COLO668 (cell line): ENCODE measurements around the gene MTERF2.

Source experiments
- DNase-seq: peaks from one replicate; lab custom pipeline; 2025; ENCODE audit not compliant: unreplicated experiment; lab: John Stamatoyannopoulos, UW

Gene MTERF2

GRCh38 chr12:106994579-106995220 lies 7.8 kb upstream of the MTERF2 start:
- no peak for DNase-seq

- DNase-seq = no peak
These were observed 900 bp upstream of the MTERF2 start for GRCh38 chr12:106987846-106988245.

- no peak for DNase-seq
These were observed 811 bp downstream of the MTERF2 start for GRCh38 chr12:106986135-106986534.

- DNase-seq = peak; percentile 24
These were observed 1.5 kb downstream of the MTERF2 start for GRCh38 chr12:106985479-106985878.

- DNase-seq = no peak
These were observed 2.3 kb downstream of the MTERF2 start for GRCh38 chr12:106984588-106985137.

GRCh38 chr12:106982229-106982628 lies 4.7 kb downstream of the MTERF2 start:
- DNase-seq = no peak

GRCh38 chr12:106981788-106982187 lies 5.2 kb downstream of the MTERF2 start:
- no peak for DNase-seq

- DNase-seq = no peak
These were observed 6.0 kb downstream of the MTERF2 start for GRCh38 chr12:106980944-106981343.

- no peak for DNase-seq
These were observed 8.7 kb downstream of the MTERF2 start for GRCh38 chr12:106978035-106978800.

DNA sequence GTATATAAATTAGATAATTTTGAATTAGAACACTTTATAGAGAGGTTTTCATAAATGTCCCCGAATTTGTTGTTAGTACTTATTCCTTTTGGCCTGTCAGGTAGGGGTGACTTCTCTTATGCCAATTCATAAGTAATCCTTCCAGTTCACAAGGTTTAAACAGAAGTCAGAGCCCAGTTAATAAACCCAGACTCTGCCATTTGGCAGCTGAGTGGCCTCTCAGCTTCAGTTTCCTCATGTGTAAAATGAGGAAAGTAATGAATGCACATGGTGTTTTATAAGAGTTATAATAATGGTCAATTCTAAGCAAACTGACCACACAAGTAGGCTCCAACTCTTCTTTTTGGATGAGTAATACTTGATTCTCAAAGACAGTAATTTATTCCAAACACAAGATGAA lies 10.3 kb downstream of the MTERF2 start:
- no peak for DNase-seq

DNA sequence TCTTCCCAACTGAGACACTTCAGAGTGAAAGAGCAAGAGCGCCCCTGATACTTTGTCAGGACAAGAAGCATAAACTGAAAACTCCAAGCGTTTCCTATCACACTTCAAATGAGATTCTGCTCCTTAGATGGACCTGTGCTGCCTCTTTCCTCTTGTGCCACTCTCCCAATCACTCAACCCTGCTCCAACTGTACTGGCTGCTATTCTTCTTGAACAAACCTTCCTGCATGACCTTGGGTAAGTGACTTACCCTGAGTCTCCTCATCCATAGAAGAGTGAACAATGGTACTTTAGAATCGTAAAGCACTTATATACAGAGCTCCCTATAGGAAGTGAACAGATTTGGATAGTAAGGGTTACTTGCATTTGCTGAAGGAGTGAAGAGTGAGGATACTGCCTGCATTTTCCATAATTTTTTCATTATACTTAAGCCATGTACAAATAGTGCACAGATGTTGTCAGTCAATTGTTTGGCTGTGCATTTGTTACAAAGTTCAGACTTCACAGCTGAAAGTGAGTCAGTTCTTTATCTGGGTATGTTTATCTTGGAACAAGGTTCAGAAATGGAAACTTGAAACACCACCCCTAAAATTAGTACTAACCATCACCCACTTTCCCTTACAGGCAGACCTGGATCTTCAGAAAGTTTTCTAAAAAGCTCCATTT lies 10.8 kb downstream of the MTERF2 start:
- no peak for DNase-seq

GRCh38 chr12:106975098-106975497 lies 11.8 kb downstream of the MTERF2 start:
- peak; percentile 17 for DNase-seq

DNA sequence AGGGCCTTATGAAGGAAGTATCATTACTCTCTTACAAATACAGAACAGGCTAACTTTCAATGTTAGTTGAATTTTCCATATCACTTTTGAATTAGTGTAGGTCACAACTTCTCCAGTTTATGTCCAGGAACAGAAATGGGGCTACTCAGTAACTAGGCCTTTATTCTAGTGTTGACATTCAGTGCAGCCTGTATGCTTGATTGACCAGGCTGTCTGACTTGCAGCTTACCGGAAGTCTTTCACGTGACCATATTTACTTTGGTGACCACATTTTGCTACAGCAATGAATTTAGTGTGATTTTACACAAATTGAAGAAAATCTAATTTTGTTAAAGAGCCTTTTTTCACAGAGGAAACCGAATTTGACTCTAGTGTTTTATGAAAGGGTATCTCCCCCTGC lies 12.4 kb downstream of the MTERF2 start:
- DNase-seq = peak; percentile 41

GRCh38 chr12:106973545-106973944 lies 13.4 kb downstream of the MTERF2 start:
- no peak for DNase-seq

- no peak for DNase-seq
These were observed 15.9 kb downstream of the MTERF2 start for GRCh38 chr12:106971065-106971464.

DNA sequence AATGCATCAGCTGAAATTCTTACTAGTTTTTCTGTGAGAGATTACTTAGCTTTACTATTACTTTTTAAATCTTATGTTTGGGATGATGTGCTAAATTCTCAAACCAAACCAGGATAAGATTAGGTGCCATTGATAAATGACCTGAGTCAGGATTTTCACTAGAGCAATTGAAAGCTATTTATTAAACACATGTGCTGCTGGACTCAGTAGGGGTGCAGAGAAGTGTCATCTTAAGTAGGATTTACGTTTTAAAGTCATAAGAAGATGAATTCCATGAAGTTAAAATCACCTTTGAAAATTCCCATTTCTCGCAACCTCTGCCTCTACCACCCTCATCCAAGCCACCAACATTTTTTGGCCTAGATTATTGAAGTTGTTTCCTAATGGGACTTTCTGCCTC lies 22.4 kb downstream of the MTERF2 start:
- no peak for DNase-seq

DNA sequence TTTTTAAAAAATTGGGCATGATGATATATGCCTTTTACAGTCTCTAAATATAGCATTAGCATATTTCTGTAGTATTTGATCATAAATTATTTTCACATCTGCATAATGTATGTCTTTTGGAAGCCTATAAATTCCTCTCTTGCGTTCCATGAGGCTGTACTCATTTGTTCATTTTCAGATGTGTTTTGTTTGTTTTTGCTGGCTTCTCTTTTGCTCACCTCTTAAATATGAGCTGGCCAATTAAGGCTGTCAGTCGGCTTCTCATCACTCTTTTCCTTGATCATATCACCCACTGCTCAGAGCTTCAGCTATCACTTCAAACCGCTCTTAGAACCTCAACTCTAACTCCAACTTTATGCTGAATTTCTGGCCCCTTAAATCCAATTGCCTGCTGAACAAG lies 24.7 kb downstream of the MTERF2 start:
- no peak for DNase-seq

- no peak for DNase-seq
These were observed 26.5 kb downstream of the MTERF2 start for GRCh38 chr12:106960443-106960842.

GRCh38 chr12:106957583-106957982 lies 29.4 kb downstream of the MTERF2 start:
- DNase-seq = no peak

DNA sequence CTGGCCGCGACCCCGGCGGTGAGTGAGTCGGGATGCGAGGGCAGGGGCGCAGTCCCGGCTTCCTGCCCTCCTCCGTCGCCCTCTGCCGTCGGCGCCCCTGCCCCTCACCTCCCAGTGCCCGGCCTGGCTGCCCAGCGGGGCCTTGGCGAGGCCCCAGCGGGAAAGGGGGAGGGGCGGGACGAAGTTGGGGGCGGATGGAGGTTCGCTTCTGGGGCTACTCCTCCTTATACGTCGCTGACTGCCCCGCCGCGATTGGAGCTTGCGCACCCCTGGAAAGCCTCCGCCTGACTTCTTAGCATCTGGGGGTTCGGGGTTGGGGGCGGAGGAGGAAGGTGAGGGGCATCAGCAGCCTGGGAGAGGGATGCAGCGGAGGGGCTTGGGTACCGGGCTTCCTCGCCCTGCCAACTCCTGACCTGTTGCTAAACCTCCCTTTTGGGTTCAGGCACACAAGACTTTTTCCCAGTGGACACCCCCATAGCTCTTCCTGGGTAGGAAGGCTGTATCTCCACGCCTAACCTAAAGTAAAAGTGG lies 30.8 kb downstream of the MTERF2 start:
- peak; percentile 87 for DNase-seq

DNA sequence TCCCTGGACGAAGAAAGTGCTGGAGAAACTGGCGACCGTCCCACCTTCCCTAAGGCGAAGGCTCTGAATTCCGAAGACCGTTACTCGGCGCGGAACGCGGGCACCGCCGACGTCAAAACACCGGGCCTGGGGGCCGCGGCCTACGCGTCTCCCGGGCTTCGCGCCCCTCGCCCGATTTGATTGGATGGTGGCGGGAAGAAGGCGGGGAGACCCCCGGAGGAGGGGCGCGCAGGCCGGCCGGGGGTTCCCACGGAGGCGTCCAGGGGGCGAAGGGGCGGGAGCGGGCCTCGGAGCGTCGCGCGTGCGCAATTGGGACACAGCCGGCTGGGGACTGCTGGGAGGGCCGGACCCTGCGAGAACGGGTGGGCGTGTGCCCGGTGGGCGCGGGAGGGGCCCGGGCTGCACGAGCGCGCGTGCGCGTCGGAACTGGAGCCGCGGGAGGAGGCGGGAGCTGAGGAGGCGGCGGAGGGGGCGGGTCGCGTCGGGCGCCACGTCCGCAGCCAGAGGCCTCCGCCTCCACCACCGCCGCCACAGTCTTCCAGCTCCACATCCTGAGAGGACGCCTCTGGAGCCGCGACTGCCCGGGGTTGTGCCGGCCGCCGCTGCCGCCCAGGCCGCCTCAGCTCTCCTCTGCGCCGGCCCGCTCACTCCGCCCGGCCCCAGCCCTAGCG lies 31.4 kb downstream of the MTERF2 start, which contains the start of gene TMEM263:
Gene TMEM263, plus strand, starts transcription at position 531 of the 671 bp plus-strand sequence. CDS start 11,210 bp downstream, outside the sequence.
- DNase-seq = peak; percentile 97
